ENCODE results near the gene DCAF16.
"Not testable (repeated sequence)": the region's sequence is repeated elsewhere in the genome, so short reads cannot be mapped to it uniquely, and the experiment has no call there.

The DCAF16 gene

DNA sequence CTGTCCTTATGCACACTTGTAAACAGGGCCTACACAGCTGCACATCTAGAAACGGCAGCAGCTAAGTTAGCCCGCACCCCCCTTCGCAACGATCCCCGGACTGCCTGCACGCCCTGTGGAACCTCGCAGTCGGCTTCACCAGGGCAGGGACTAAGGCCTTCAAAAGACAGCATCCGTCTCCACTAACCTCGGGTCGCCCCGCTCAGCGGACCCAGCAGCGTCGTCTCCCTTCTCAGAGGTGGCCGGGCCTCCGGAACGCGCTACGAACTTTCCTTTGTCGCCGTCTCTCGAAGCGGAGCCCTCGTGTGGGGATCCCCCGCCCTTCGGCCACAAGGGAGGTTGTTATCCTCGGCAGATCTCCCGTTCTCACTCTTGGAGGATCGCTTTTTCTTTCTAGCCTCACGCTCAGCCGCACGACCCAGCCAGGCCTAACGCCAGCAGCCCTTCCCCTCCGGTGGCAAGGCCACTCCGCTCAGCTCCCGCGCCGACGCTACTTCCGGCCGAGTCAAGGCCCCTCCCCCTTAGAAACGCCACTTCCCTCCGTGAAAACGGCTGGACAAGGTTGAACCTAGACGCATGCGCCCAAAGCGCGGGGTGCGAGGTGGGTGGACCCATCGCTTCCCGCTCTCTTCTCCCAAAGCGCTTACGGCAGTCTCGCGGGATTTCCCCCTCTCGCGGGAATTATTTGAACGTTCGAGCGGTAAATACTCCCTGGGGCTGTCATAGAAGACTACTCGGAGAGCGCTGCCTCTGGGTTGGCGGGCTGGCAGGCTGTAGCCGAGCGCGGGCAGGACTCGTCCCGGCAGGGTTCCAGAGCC is at the start of gene DCAF16, which contains the start of gene NCAPG:
TSS of gene DCAF16 (minus strand) at position 498 of the 818 bp plus-strand sequence. CDS start 6,616 bp downstream, outside the sequence.
TSS of gene NCAPG (plus strand) at position 720 of the 818 bp plus-strand sequence. CDS start 99 bp downstream, outside the sequence.
- Histone ChIP-seq H3K4me1 (ENCODE audit: insufficient read depth, low read length) (peaks cover 35% of the 10 kb centered on the region), H3K27ac (ENCODE audit: low read depth, low read length) (peak within 1 kb of the TSS; percentile 94), H3K9ac (ENCODE audit: low read length) (peak within 1 kb of the TSS; percentile 85), H3K4me3 (ENCODE audit: low read depth in 1 of 2, low read length in 2 of 2) (peak within 1 kb of the TSS; percentile 82 to 84), H3K9me3 (ENCODE audit: low read length) (no peaks in the 10 kb centered on the region), H3K36me3 (ENCODE audit: insufficient read depth, low read length) (no peaks in the 10 kb centered on the region), H3K27me3 (ENCODE audit: control insufficient read depth in 1 of 2, insufficient read depth in 2 of 2, low read length in 2 of 2) (no peaks in the 10 kb centered on the region)

DNA sequence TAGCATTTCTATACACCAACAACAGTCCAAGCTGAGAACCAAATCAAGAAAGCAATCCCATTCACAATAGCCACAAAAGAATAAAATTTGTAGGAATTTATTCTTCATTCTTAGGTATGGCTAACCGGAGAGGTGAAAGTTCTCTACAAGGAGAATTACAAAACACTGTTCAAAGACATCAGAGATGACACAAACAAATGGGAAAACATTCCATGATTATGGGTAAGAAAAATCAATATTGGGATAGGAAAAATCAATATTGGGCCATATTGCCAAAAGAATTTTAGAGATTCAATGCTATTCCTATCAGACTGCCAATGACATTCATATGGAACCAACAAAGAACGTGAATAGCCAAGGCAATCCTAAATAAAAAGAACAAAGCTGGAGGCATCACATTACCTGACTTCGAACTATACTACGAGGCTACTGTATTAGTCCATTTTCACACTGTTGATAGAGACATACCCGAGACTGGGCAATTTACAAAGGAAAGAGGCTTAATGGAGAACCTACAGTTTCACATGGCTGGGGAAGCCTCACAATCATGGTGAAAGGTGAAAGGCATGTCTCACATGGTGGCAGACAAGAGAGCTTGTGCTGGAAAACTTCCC is 49.3 kb upstream of the DCAF16 start:
- Histone ChIP-seq H3K9me3 (ENCODE audit: low read length) (no peaks in the 10 kb centered on the region), H3K4me1 (ENCODE audit: insufficient read depth, low read length) (no peaks in the 10 kb centered on the region), H3K27me3 (ENCODE audit: control insufficient read depth in 1 of 2, insufficient read depth in 2 of 2, low read length in 2 of 2) (no peaks in the 10 kb centered on the region), H3K36me3 (ENCODE audit: insufficient read depth, low read length) (no peaks in the 10 kb centered on the region), H3K9ac (ENCODE audit: low read length) (no peak overlapping the region), H3K27ac (ENCODE audit: low read depth, low read length) (no peak overlapping the region), H3K4me3 (ENCODE audit: low read depth in 1 of 2, low read length in 2 of 2) (no peak overlapping the region)

DNA sequence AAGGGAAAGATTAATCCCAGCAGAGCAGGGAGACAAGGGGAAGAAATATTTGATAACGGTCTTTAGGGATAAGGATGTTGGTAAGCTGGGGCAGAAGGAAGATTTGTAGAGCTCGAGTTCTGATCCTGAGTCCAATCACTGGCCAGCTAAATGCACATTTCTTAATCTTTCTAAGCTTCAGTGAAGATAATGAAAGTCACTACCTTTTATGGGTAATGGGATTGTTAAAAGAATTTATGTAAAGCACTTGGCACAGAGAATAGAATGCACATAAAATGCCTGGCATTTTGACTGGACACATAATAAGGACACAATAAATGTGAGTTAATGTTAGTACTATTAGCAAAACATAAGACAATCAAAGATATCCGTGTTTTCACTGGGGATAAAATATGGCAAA is 43.5 kb upstream of the DCAF16 start:
- Histone ChIP-seq H3K27ac (ENCODE audit: low read depth, low read length) (no peak overlapping the region), H3K9me3 (ENCODE audit: low read length) (no peaks in the 10 kb centered on the region), H3K27me3 (ENCODE audit: control insufficient read depth in 1 of 2, insufficient read depth in 2 of 2, low read length in 2 of 2) (no peaks in the 10 kb centered on the region), H3K4me3 (ENCODE audit: low read depth in 1 of 2, low read length in 2 of 2) (no peak overlapping the region), H3K4me1 (ENCODE audit: insufficient read depth, low read length) (no peaks in the 10 kb centered on the region), H3K9ac (ENCODE audit: low read length) (no peak overlapping the region), H3K36me3 (ENCODE audit: insufficient read depth, low read length) (no peaks in the 10 kb centered on the region)

DNA sequence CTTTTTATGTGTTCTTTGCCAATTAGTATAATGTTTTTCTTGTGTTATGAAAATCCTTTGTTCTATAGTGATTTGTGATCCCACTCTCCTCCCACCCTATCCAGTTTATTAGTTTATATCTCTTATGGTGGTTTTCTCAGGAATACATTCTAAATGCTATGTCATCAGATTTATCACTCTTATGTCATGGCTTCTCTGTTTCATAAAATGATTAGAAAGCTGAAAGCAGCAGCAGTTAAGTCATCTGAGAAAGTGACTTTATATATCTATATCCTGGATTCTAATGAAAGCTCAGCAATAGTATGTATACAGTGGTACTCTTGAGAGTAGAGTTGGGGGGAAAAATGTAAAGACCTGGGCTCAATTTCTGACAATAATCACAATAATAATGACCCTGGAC is 41.4 kb upstream of the DCAF16 start:
- H3K9ac ChIP-seq (ENCODE audit: low read length), result no peak overlapping the region

DNA sequence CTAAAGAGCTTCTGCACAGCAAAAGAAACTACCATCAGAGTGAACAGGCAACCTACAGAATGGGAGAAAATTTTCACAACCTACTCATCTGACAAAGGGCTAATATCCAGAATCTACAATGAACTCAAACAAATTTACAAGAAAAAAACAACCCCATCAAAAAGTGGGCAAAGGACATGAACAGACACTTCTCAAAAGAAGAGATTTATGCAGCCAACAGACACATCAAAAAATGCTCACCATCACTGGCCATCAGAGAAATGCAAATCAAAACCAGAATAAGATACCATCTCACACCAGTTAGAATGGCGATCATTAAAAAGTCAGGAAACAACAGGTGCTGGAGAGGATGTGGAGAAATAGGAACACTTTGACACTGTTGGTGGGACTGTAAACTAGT is 39.7 kb upstream of the DCAF16 start:
- not testable (repeated sequence) for H3K9ac ChIP-seq (ENCODE audit: low read length); H3K36me3 ChIP-seq (ENCODE audit: insufficient read depth, low read length); H3K27ac ChIP-seq (ENCODE audit: low read depth, low read length); H3K27me3 ChIP-seq (ENCODE audit: control insufficient read depth in 1 of 2, insufficient read depth in 2 of 2, low read length in 2 of 2); H3K9me3 ChIP-seq (ENCODE audit: low read length); H3K4me3 ChIP-seq (ENCODE audit: low read depth in 1 of 2, low read length in 2 of 2); H3K4me1 ChIP-seq (ENCODE audit: insufficient read depth, low read length)

More for the DNA sequence above, 41.4 kb upstream of the DCAF16 start:
- no peaks in the 10 kb centered on the region for H3K9me3 ChIP-seq (ENCODE audit: low read length)
- H3K27me3 ChIP-seq (ENCODE audit: control insufficient read depth in 1 of 2, insufficient read depth in 2 of 2, low read length in 2 of 2), result no peaks in the 10 kb centered on the region
- no peak overlapping the region for H3K27ac ChIP-seq (ENCODE audit: low read depth, low read length)
- no peaks in the 10 kb centered on the region for H3K36me3 ChIP-seq (ENCODE audit: insufficient read depth, low read length)
- H3K4me3 ChIP-seq (ENCODE audit: low read depth in 1 of 2, low read length in 2 of 2), result no peak overlapping the region
- no peaks in the 10 kb centered on the region for H3K4me1 ChIP-seq (ENCODE audit: insufficient read depth, low read length)

DNA sequence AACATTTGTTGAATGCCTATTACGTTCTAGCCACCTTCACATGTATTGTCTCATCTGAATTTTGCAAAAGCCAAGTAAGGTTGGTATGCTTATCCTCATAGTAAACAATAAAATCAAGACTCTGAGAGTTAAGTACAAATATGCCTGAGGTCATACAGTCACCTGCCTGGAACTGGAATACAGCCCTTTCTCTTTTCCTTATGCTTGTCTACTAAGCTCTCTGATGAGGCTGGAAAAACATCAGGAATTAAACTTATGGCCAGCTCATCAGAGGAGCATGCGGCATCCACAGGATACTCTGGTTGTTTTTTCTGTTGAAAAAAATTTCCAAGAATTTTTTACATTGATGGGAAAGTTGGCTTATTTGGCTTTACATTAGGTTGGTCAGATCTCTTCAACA is 35.7 kb upstream of the DCAF16 start:
- no peaks in the 10 kb centered on the region for H3K27me3 ChIP-seq (ENCODE audit: control insufficient read depth in 1 of 2, insufficient read depth in 2 of 2, low read length in 2 of 2)
- no peaks in the 10 kb centered on the region for H3K9me3 ChIP-seq (ENCODE audit: low read length)
- H3K9ac ChIP-seq (ENCODE audit: low read length), result no peak overlapping the region
- H3K27ac ChIP-seq (ENCODE audit: low read depth, low read length), result no peak overlapping the region
- H3K4me3 ChIP-seq (ENCODE audit: low read depth in 1 of 2, low read length in 2 of 2), result no peak overlapping the region
- no peaks in the 10 kb centered on the region for H3K36me3 ChIP-seq (ENCODE audit: insufficient read depth, low read length)
- H3K4me1 ChIP-seq (ENCODE audit: insufficient read depth, low read length), result no peaks in the 10 kb centered on the region

DNA sequence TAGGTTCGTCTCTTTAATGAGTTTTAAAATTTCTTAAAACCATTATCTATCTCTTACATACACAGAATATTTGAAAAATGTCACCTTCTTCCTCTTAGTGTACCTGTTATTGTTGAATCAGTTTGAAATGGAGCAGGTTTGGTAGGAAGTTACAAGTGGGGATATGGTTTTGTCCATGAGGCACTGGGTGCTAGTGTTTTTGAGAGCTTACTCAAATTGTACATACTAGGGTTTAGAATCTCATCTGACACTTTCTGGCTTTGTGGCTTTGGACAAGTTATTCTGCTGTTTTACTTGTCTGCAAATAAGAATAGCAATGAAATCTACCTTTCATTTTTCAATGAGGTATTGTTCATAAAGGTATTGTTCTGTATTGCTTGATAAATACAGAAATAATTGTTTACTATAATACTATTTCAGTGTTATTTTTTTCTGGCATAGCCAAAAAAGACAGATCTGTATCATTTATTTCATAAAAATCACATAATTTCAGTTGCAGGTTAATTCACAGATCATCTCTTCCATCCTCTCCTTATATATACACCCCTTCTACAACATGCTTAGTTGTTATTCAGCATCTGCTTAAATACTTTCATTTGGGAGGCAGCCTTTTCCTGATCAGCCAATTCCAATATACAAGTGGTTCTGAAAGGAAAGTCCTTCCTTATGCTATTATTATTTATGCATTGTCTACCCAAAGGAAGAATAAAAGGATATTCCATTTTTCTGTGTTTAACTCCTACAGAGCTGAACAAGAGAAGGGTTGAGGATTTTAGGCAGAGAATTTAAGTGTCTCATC is 13.5 kb upstream of the DCAF16 start:
- no peaks in the 10 kb centered on the region for H3K36me3 ChIP-seq (ENCODE audit: insufficient read depth, low read length)
- H3K27me3 ChIP-seq (ENCODE audit: control insufficient read depth in 1 of 2, insufficient read depth in 2 of 2, low read length in 2 of 2), result no peaks in the 10 kb centered on the region
- no peaks in the 10 kb centered on the region for H3K4me1 ChIP-seq (ENCODE audit: insufficient read depth, low read length)
- H3K27ac ChIP-seq (ENCODE audit: low read depth, low read length), result no peak overlapping the region
- H3K9ac ChIP-seq (ENCODE audit: low read length), result no peak overlapping the region
- no peaks in the 10 kb centered on the region for H3K9me3 ChIP-seq (ENCODE audit: low read length)
- no peak overlapping the region for H3K4me3 ChIP-seq (ENCODE audit: low read depth in 1 of 2, low read length in 2 of 2)

DNA sequence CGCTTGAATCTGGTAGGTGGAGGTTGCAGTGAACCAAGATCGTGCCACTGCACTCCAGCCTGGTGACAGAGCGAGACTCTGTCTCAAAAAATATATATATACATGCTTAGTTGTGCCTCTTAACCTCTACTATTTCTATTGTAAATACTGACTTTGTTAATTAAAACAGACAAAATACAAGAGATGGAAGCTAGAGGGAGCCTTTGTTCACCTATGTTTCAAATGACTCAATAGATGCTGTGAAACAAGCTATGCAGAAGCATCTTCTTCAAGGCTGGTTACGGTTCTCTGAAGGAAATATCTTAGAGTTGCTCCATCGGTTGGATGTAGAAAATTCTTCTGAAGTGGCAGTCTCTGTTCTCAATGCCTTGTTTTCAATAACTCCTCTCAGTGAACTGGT is 6.5 kb upstream of the DCAF16 start:
- Histone ChIP-seq H3K9me3 (ENCODE audit: low read length) (no peaks in the 10 kb centered on the region), H3K27me3 (ENCODE audit: control insufficient read depth in 1 of 2, insufficient read depth in 2 of 2, low read length in 2 of 2) (no peaks in the 10 kb centered on the region), H3K36me3 (ENCODE audit: insufficient read depth, low read length) (no peaks in the 10 kb centered on the region)

DNA sequence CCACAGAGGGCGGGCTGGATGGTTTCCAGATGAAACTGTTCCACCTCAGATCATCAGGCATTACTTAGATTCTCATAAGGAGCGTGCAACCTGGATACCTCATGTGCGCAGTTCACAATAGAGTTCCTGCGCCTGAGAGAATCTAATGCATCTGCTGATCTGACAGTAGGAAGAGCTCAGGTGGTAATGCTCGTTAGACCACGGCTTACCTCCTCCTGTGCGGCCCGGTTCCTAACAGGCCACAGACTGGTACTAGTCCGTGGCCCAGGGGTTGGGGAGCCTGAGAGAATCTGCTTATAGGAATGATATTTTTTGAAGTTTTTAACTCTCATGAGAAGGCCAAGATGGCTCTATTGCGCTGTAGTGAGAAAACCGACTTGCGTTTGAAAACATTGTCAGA is 5.6 kb upstream of the DCAF16 start:
- H3K9me3 ChIP-seq (ENCODE audit: low read length), result no peaks in the 10 kb centered on the region
- no peak overlapping the region for H3K4me3 ChIP-seq (ENCODE audit: low read depth in 1 of 2, low read length in 2 of 2)
- no peak overlapping the region for H3K27ac ChIP-seq (ENCODE audit: low read depth, low read length)
- H3K4me1 ChIP-seq (ENCODE audit: insufficient read depth, low read length), result no peaks in the 10 kb centered on the region
- no peaks in the 10 kb centered on the region for H3K27me3 ChIP-seq (ENCODE audit: control insufficient read depth in 1 of 2, insufficient read depth in 2 of 2, low read length in 2 of 2)
- H3K9ac ChIP-seq (ENCODE audit: low read length), result no peak overlapping the region
- no peaks in the 10 kb centered on the region for H3K36me3 ChIP-seq (ENCODE audit: insufficient read depth, low read length)

More for the DNA sequence above, 6.5 kb upstream of the DCAF16 start:
- Histone ChIP-seq H3K4me1 (ENCODE audit: insufficient read depth, low read length) (no peaks in the 10 kb centered on the region), H3K4me3 (ENCODE audit: low read depth in 1 of 2, low read length in 2 of 2) (no peak overlapping the region), H3K9ac (ENCODE audit: low read length) (no peak overlapping the region), H3K27ac (ENCODE audit: low read depth, low read length) (no peak overlapping the region)

DNA sequence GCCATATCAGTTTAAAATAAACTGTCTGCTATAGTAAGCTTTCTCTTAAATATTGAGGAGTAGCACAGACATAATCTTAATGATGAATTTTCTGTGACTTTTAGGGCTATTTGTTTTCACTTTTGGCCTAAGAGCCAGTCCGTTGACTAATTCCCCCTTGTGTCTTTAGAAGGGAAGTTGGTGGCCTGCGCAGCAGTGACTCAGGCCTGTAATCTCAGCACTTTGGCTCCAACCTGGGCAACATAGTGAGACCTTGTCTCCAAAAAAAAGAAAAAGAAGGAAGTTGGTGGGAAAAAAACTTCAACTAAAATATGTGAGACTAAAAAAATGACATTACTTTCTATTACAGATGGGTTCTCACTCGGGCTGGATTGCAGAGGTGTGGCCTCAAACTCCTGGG is 3.6 kb upstream of the DCAF16 start:
- H3K27ac ChIP-seq (ENCODE audit: low read depth, low read length), result no peak overlapping the region
- H3K36me3 ChIP-seq (ENCODE audit: insufficient read depth, low read length), result no peaks in the 10 kb centered on the region
- H3K9ac ChIP-seq (ENCODE audit: low read length), result no peak overlapping the region
- H3K4me1 ChIP-seq (ENCODE audit: insufficient read depth, low read length), result peaks cover 6% of the 10 kb centered on the region
- no peak overlapping the region for H3K4me3 ChIP-seq (ENCODE audit: low read depth in 1 of 2, low read length in 2 of 2)
- no peaks in the 10 kb centered on the region for H3K9me3 ChIP-seq (ENCODE audit: low read length)
- no peaks in the 10 kb centered on the region for H3K27me3 ChIP-seq (ENCODE audit: control insufficient read depth in 1 of 2, insufficient read depth in 2 of 2, low read length in 2 of 2)

DNA sequence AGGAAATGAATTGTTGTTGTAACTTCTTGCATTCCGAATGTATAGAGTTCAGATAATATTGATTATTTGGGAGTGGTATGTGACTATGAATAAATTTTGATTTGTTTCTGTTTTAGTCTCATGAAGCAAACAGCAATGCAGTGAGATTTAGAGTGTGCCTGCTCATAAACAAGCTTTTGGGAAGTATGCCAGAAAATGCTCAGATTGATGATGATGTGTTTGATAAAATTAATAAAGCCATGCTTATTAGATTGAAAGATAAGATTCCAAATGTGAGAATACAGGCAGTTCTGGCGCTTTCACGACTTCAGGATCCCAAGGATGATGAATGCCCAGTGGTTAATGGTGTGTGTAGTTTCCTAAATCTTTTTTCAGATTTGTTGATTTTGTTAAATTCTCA is 2.2 kb upstream of the DCAF16 start:
- no peaks in the 10 kb centered on the region for H3K36me3 ChIP-seq (ENCODE audit: insufficient read depth, low read length)
- H3K4me3 ChIP-seq (ENCODE audit: low read depth in 1 of 2, low read length in 2 of 2), result no peak overlapping the region
- H3K4me1 ChIP-seq (ENCODE audit: insufficient read depth, low read length), result peaks cover 19% of the 10 kb centered on the region
- H3K9ac ChIP-seq (ENCODE audit: low read length), result no peak overlapping the region
- no peaks in the 10 kb centered on the region for H3K27me3 ChIP-seq (ENCODE audit: control insufficient read depth in 1 of 2, insufficient read depth in 2 of 2, low read length in 2 of 2)
- no peaks in the 10 kb centered on the region for H3K9me3 ChIP-seq (ENCODE audit: low read length)
- no peak overlapping the region for H3K27ac ChIP-seq (ENCODE audit: low read depth, low read length)
